ENCODE data around the gene SRBD1. TPM values are rescaled to one million over a fixed set of nuclear protein-coding genes. Genes with fewer than 3 reads are reported as not detected.

SRBD1 gene
- total and polyA plus RNA-seq, 2 experiments from 2014 or later: 27.4 to 46.3 TPM

- ATAC-seq (no peak), DNase-seq (ENCODE audit: low spot score) (no peak)
- Histone ChIP-seq H3K4me2 (no peak overlapping the region), H3K9me2 (ENCODE audit: insufficient read depth) (peaks cover 32% of the 10 kb centered on the region), H3K27ac (ENCODE audit: low read depth) (no peak overlapping the region), H3K4me1 (ENCODE audit: insufficient read depth) (0 out of 2 replicates have a peak, but pooled peaks cover 5% of the 10 kb centered on the region), H3K79me2 (replicated peaks; ENCODE audit: insufficient read depth) (no peaks in the 10 kb centered on the region), H3K4me3 (no peak overlapping the region), H3K36me3 (ENCODE audit: insufficient read depth) (no peaks in the 10 kb centered on the region), H2AFZ (no peak overlapping the region), H3K27me3 (ENCODE audit: insufficient read depth) (no peaks in the 10 kb centered on the region), H4K20me1 (replicated peaks; ENCODE audit: insufficient read depth) (no peaks in the 10 kb centered on the region), H3F3A (replicated peaks; ENCODE audit: low read depth) (no peaks in the 10 kb centered on the region)
- Mint-ChIP-seq H3K4me3 (no peak overlapping the region), H3K36me3 (ENCODE audit: low read depth) (no peaks in the 10 kb centered on the region; the same call in 2 of the 3 replicates), H3K4me1 (peaks cover 18% of the 10 kb centered on the region), H3K9me3 (no peaks in the 10 kb centered on the region; the same call in 2 of the 3 replicates), H3K27ac (no peak overlapping the region), H3K27me3 (ENCODE audit: insufficient read depth, low read depth, poor library complexity) (peaks cover 1% of the 10 kb centered on the region)
- TF ChIP-seq EZH2phosphoT487 (IDR thresholded peaks at IDR 0.05; ENCODE audit: unreplicated experiment) (no peak), NANOG (IDR thresholded peaks at IDR 0.05; ENCODE audit: borderline replicate concordance) (no peak), CREB1 (CRISPR knock-in tag; IDR thresholded peaks at IDR 0.05; ENCODE audit: low read depth) (no peak), ZNF331 (CRISPR knock-in tag; IDR thresholded peaks at IDR 0.05; ENCODE audit: low read depth) (no peak), CTCF (conservative IDR thresholded peaks at IDR 0.05; ENCODE audit: low read depth in 2 of 2) (no peak), ETS1 (IDR thresholded peaks at IDR 0.05) (no peak), JUNB (IDR thresholded peaks at IDR 0.05; ENCODE audit: unreplicated experiment) (no peak)
Observed at GRCh38 chr2:45352506-45352905, 258.6 kb downstream of the SRBD1 start.

GRCh38 chr2:45345331-45346234, 265.5 kb downstream of the SRBD1 start:
- DNase-seq (ENCODE audit: low spot score) (peak; percentile 17), ATAC-seq (peak; percentile 77)
- TF ChIP-seq EZH2phosphoT487 (IDR thresholded peaks at IDR 0.05; ENCODE audit: unreplicated experiment) (no peak), CTCF (conservative IDR thresholded peaks at IDR 0.05; ENCODE audit: low read depth in 2 of 2) (peak in 1 of 2 experiments; percentile 20; a peak in 2 of 4 replicates), POLR2AphosphoS5 (IDR thresholded peaks at IDR 0.05; ENCODE audit: low read depth) (no peak), ZNF331 (CRISPR knock-in tag; IDR thresholded peaks at IDR 0.05; ENCODE audit: low read depth) (no peak), EZH2 (IDR thresholded peaks at IDR 0.05; ENCODE audit: low read depth, unreplicated experiment) (no peak), ZNF114 (CRISPR knock-in tag; IDR thresholded peaks at IDR 0.05) (no peak)
- H3K27ac Mint-ChIP-seq: no peak overlapping the region
- H3K4me1 Mint-ChIP-seq: peaks cover 13% of the 10 kb centered on the region
- Histone ChIP-seq H3K27me3 (ENCODE audit: insufficient read depth) (no peaks in the 10 kb centered on the region), H4K20me1 (replicated peaks; ENCODE audit: insufficient read depth) (no peaks in the 10 kb centered on the region), H3K27ac (ENCODE audit: low read depth) (no peak overlapping the region), H3K9me2 (ENCODE audit: insufficient read depth) (peaks cover 18% of the 10 kb centered on the region), H2AFZ (no peak overlapping the region), H3K79me2 (replicated peaks; ENCODE audit: insufficient read depth) (no peaks in the 10 kb centered on the region), H3K4me3 (no peak overlapping the region), H3K36me3 (ENCODE audit: insufficient read depth) (no peaks in the 10 kb centered on the region; the same call in 1 of the 2 replicates), H3K4me1 (ENCODE audit: insufficient read depth) (peaks cover 7% of the 10 kb centered on the region; the same call in 1 of the 2 replicates), H3K4me2 (no peak overlapping the region), H3F3A (replicated peaks; ENCODE audit: low read depth) (no peaks in the 10 kb centered on the region)
- H3K36me3 Mint-ChIP-seq (ENCODE audit: low read depth): no peaks in the 10 kb centered on the region; the same call in 2 of the 3 replicates
- H3K4me3 Mint-ChIP-seq: no peak overlapping the region
- no peaks in the 10 kb centered on the region for H3K9me3 Mint-ChIP-seq
- peaks cover 9% of the 10 kb centered on the region for H3K27me3 Mint-ChIP-seq (ENCODE audit: insufficient read depth, low read depth, poor library complexity)
